H1 (cell line): ENCODE data around the gene MGMT. TPM values are rescaled to one million over a fixed set of nuclear protein-coding genes. Genes with fewer than 3 reads are reported as not detected.

Source experiments
- CTCF ChIA-PET: fragments of 300-600 bp; sonication (Branson Sonifier 250); formaldehyde crosslinking; loops from one replicate; lab custom pipeline; 2021; ENCODE audit not compliant: partially characterized antibody; lab: Charles Lee
- POLR2A ChIA-PET: fragments of 300-600 bp; sonication (Branson Sonifier 250); formaldehyde crosslinking; loops from one replicate; lab custom pipeline; 2021; ENCODE audit warnings: inconsistent platforms; ENCODE audit not compliant: partially characterized antibody; lab: Charles Lee
- DNase-seq, 2 experiments: peaks; one replicate each; pipeline versions ENCODE4 v3.0.0 to v3.0.0-alpha.2; 2010 to 2022; ENCODE audit warnings: low spot score in 2 of 2, low read depth in 1 of 2, mixed read lengths in 1 of 2
- FAIRE-seq: peaks from 2 replicates; lab custom pipeline; 2011; peaks lifted over from hg19 to GRCh38; lab: Jason Lieb, UNC
- H2AFZ ChIP-seq: 2 replicates; pipeline ENCODE4 v1.8.1; 2012; ENCODE audit warnings: low read length, inconsistent platforms
- H2AK5ac ChIP-seq: 2 replicates; pipeline ENCODE4 v1.6.1; 2013; ENCODE audit warnings: low read depth, low read length
- H2BK120ac ChIP-seq: replicated peaks from 2 replicates; pipeline ENCODE3; 2013; ENCODE audit warnings: low read depth, low read length, inconsistent platforms
- H2BK12ac ChIP-seq: 2 replicates; pipeline ENCODE4 v1.6.1; 2013; ENCODE audit warnings: low read depth, low read length
- H2BK15ac ChIP-seq: 2 replicates; pipeline ENCODE4 v1.6.1; 2013; ENCODE audit warnings: low read length
- H2BK20ac ChIP-seq: 2 replicates; pipeline ENCODE4 v1.6.1; 2013; ENCODE audit warnings: low read length
- H2BK5ac ChIP-seq: 2 replicates; pipeline ENCODE4 v1.6.1; 2013; ENCODE audit warnings: low read depth, low read length
- H3K14ac ChIP-seq: 2 replicates; pipeline ENCODE4 v1.6.1; 2013; ENCODE audit warnings: inconsistent platforms; ENCODE audit not compliant: insufficient read length
- H3K18ac ChIP-seq: 2 replicates; pipeline ENCODE4 v1.6.1; 2013; ENCODE audit warnings: low read length; ENCODE audit errors: extremely low read depth
- H3K23ac ChIP-seq: 2 replicates; pipeline ENCODE4 v1.6.1; 2013; ENCODE audit warnings: inconsistent platforms; ENCODE audit not compliant: insufficient read length
- H3K23me2 ChIP-seq: 2 replicates; pipeline ENCODE4 v1.6.1; 2013; ENCODE audit warnings: low read depth, low read length
- H3K27ac ChIP-seq: 2 replicates; pipeline ENCODE4 v1.6.1; 2011; ENCODE audit warnings: low read depth, low read length, inconsistent platforms
- H3K27me3 ChIP-seq, 4 experiments: replicated peaks in 1 of 4; 1 replicate in 1 of 4; 2 replicates in 3 of 4; pipeline versions ENCODE4 v1.6.1 to v1.8.1; 2011 to 2013; ENCODE audit warnings: low read length in 3 of 4, mild to moderate bottlenecking in 3 of 4, inconsistent platforms in 2 of 4, mixed read lengths in 2 of 4, moderate library complexity in 1 of 4; ENCODE audit not compliant: control insufficient read depth in 3 of 4, insufficient read depth in 3 of 4; ENCODE audit errors: extremely low read depth in 1 of 4
- H3K36me3 ChIP-seq, 4 experiments: 2 replicates each; pipeline versions ENCODE4 v1.6.1 to v1.8.1; 2011 to 2013; ENCODE audit warnings: mild to moderate bottlenecking in 4 of 4, low read length in 3 of 4, moderate library complexity in 2 of 4, control low read depth in 1 of 4, inconsistent platforms in 1 of 4; ENCODE audit not compliant: insufficient read depth in 4 of 4, control insufficient read depth in 2 of 4
- H3K4ac ChIP-seq: replicated peaks from 2 replicates; pipeline ENCODE3; 2013; ENCODE audit warnings: low read length, low read depth, mixed read lengths, inconsistent platforms; ENCODE audit not compliant: insufficient read length
- H3K4me1 ChIP-seq, 4 experiments: replicated peaks in 1 of 4; 1 replicate in 1 of 4; 2 replicates in 3 of 4; pipeline versions ENCODE4 v1.6.1 to v1.8.1; 2011 to 2013; ENCODE audit warnings: low read length in 3 of 4, inconsistent platforms in 2 of 4, mixed read lengths in 1 of 4; ENCODE audit not compliant: insufficient read depth in 4 of 4, control insufficient read depth in 3 of 4
- H3K4me2 ChIP-seq, 2 experiments: 2 replicates each; pipeline versions ENCODE4 v1.6.1 to v1.8.1; 2011 to 2013; ENCODE audit warnings: low read depth in 2 of 2, low read length in 2 of 2, control low read depth in 1 of 2, inconsistent platforms in 1 of 2, mild to moderate bottlenecking in 1 of 2; ENCODE audit not compliant: insufficient read depth in 1 of 2
- H3K4me3 ChIP-seq, 4 experiments: fragments of 200-600, 300-600 bp in 1 of 4; sonication (generic), shearing (Covaris generic), sonication (Bioruptor Twin) in 1 of 4; 2 replicates each; pipeline versions ENCODE4 v1.5.1 to v1.8.1; 2011 to 2016; ENCODE audit warnings: low read length in 4 of 4, low read depth in 3 of 4, control low read depth in 2 of 4, inconsistent platforms in 2 of 4, mild to moderate bottlenecking in 2 of 4, mixed read lengths in 1 of 4, moderate library complexity in 1 of 4; ENCODE audit not compliant: insufficient read depth in 2 of 4; ENCODE audit errors: extremely low read depth in 1 of 4
- H3K56ac ChIP-seq: replicated peaks from 2 replicates; pipeline ENCODE3; 2013; ENCODE audit warnings: low read depth, mild to moderate bottlenecking, mixed read lengths, low read length, inconsistent platforms; ENCODE audit not compliant: insufficient read length
- H3K79me1 ChIP-seq: 2 replicates; pipeline ENCODE4 v1.6.1; 2013; ENCODE audit warnings: low read depth, low read length, control low read depth
- H3K79me2 ChIP-seq, 2 experiments: 2 replicates each; pipeline versions ENCODE4 v1.6.1 to v1.8.1; 2012 to 2013; ENCODE audit warnings: low read length in 2 of 2, mild to moderate bottlenecking in 2 of 2, inconsistent platforms in 1 of 2; ENCODE audit not compliant: insufficient read depth in 2 of 2, control insufficient read depth in 1 of 2
- H3K9ac ChIP-seq, 4 experiments: replicated peaks in 1 of 4; 1 replicate in 1 of 4; 2 replicates in 3 of 4; pipeline versions ENCODE4 v1.6.1 to v1.8.1; 2011 to 2013; ENCODE audit warnings: low read depth in 3 of 4, low read length in 3 of 4, control low read depth in 2 of 4, mild to moderate bottlenecking in 2 of 4, moderate library complexity in 2 of 4, inconsistent platforms in 1 of 4; ENCODE audit errors: extremely low read depth in 1 of 4
- H3K9me3 ChIP-seq, 2 experiments: 2 replicates each; pipeline versions ENCODE4 v1.6.1 to v1.8.1; 2012 to 2013; ENCODE audit warnings: mild to moderate bottlenecking in 2 of 2, moderate library complexity in 2 of 2, control low read depth in 1 of 2, inconsistent platforms in 1 of 2, low read depth in 1 of 2, low read length in 1 of 2, mixed read lengths in 1 of 2; ENCODE audit not compliant: insufficient read depth in 2 of 2
- H4K20me1 ChIP-seq, 2 experiments: replicated peaks in 1 of 2; 2 replicates each; pipeline versions ENCODE3 to v1.8.1; 2011 to 2013; ENCODE audit warnings: inconsistent platforms in 2 of 2, low read length in 2 of 2, mild to moderate bottlenecking in 1 of 2; ENCODE audit not compliant: insufficient read depth in 2 of 2, control insufficient read depth in 1 of 2
- H4K5ac ChIP-seq: 2 replicates; pipeline ENCODE4 v1.6.1; 2013; ENCODE audit warnings: low read length, low read depth, mixed read lengths, inconsistent platforms; ENCODE audit not compliant: insufficient read length
- H4K8ac ChIP-seq: 2 replicates; pipeline ENCODE4 v1.8.0; 2013; ENCODE audit warnings: mild to moderate bottlenecking, moderate library complexity, low read length, inconsistent platforms; ENCODE audit not compliant: insufficient read depth; ENCODE audit errors: extremely low read depth
- H4K91ac ChIP-seq: replicated peaks from 2 replicates; pipeline ENCODE3; 2013; ENCODE audit warnings: low read length, mixed read lengths, inconsistent platforms; ENCODE audit not compliant: insufficient read length
- BRCA1 ChIP-seq: IDR thresholded peaks from 2 replicates; pipeline ENCODE4 v1.6.1; 2012; ENCODE audit warnings: low read depth, low read length, improper control_type of control experiment
- CTBP2 ChIP-seq: IDR thresholded peaks from 2 replicates; pipeline ENCODE4 v1.7.0; 2011; ENCODE audit warnings: borderline replicate concordance, mild to moderate bottlenecking, moderate library complexity, mixed read lengths, low read length; ENCODE audit not compliant: insufficient read depth, insufficient read length
- EP300 ChIP-seq, 2 experiments: IDR thresholded peaks; 1 replicate in 1 of 2; 2 replicates in 1 of 2; pipeline ENCODE4 v1.6.1; 2011 to 2012; ENCODE audit warnings: low read depth in 2 of 2, low read length in 2 of 2, mild to moderate bottlenecking in 2 of 2, borderline replicate concordance in 1 of 2, inconsistent platforms in 1 of 2, moderate library complexity in 1 of 2
- NRF1 ChIP-seq: IDR thresholded peaks from 2 replicates; pipeline ENCODE4 v1.6.1; 2011; ENCODE audit warnings: mild to moderate bottlenecking, low read depth, low read length, improper control_type of control experiment
- RAD21 ChIP-seq, 2 experiments: IDR thresholded peaks in 1 of 2; conservative IDR thresholded peaks in 1 of 2; 2 replicates each; pipeline ENCODE4 v1.6.1; 2011; ENCODE audit warnings: low read depth in 2 of 2, low read length in 2 of 2, improper control_type of control experiment in 1 of 2, inconsistent platforms in 1 of 2, mild to moderate bottlenecking in 1 of 2, moderate library complexity in 1 of 2
- RBBP5 ChIP-seq: IDR thresholded peaks from 2 replicates; pipeline ENCODE4 v1.7.1; 2012; ENCODE audit warnings: low read depth, mild to moderate bottlenecking, inconsistent platforms, low read length, moderate library complexity, borderline replicate concordance
- SP4 ChIP-seq: IDR thresholded peaks from 2 replicates; pipeline ENCODE4 v1.6.1; 2012; ENCODE audit warnings: low read length, inconsistent platforms
- WGBS, 2 experiments: shearing (Covaris generic) in 1 of 2; methylation state at CpG; one replicate each; pipeline versions ENCODE4 v1.1.6 to v1.1.7; 2013 to 2015; ENCODE audit warnings: low lambda C conversion rate in 2 of 2, mixed read lengths in 2 of 2, inconsistent platforms in 1 of 2, low coverage in 1 of 2, missing lambda C conversion rate in 1 of 2; ENCODE audit not compliant: insufficient replicate concordance in 2 of 2, insufficient coverage in 1 of 2, insufficient read length in 1 of 2; ENCODE audit errors: extremely low coverage in 1 of 2, missing lambda C conversion rate in 1 of 2; 5-methylcytosine and 5-hydroxymethylcytosine counted together
- polyA plus RNA-seq, 7 experiments: library from polyadenylated mRNA; depleted of rRNA in 3 of 7; stranded (reverse) in 5 of 7; unstranded in 2 of 7; fragments of >200 nt in 5 of 7; fragments of 200-250 nt in 2 of 7; gene quantifications; 1 replicate in 5 of 7; 2 replicates in 1 of 7; 4 replicates in 1 of 7; pipeline versions ENCODE4 v1.2.1 to v1.2.3, GENCODE V29; 2011 to 2013; ENCODE audit warnings: missing spikeins in 2 of 7, mixed read lengths in 2 of 7
- total RNA-seq: library from RNA; stranded (reverse); fragmentation: NEBNext Ultra II Directional; extraction: Animal tissue kit (Norgen Biotek cat#: 25700); gene quantifications from 2 replicates; pipeline ENCODE4 v1.2.1, GENCODE V29; 2021
- TF ChIP-seq, protein P1 (sequence below), 3 experiments: IDR thresholded peaks; 1 replicate in 2 of 3; 2 replicates in 1 of 3; pipeline versions ENCODE4 v1.5.1 to v1.6.1; 2011; ENCODE audit warnings: low read length in 3 of 3, mild to moderate bottlenecking in 3 of 3, inconsistent platforms in 2 of 3, low read depth in 1 of 3, moderate library complexity in 1 of 3; ENCODE audit not compliant: insufficient read depth in 1 of 3; ENCODE audit errors: control extremely low read depth in 1 of 3

The MGMT gene
- total and polyA plus RNA-seq, 2 of the 8 experiments (the other 6 are each of a cell fraction or from before 2014, with no cell fraction given), result 9.9 to 10.7 TPM

DNA sequence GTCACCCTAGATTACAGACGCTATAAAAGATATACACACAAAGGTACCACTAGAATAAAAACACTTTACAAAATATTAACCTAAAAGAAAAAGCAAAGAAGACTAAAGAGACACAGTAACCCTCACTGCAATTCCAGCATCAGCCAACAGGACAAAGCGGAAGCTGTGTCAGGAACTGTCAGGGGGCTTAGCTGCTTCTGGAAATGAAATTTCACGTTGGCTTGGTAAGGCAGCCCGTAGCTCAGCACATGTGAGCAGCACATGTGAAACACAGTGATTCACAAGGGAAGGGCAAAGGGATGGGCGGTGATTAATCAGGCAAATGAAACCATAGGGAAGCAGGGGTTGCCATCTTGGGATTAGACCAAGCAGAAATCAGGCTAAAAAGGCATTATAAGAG is 195.4 kb downstream of the MGMT start:
- WGBS, 2 experiments, result 73% methylated on average over 5 of the region's 5 CpGs; no CpG with 5 or more reads in 1 of the 2 experiments

More for the DNA sequence above, 195.4 kb downstream of the MGMT start:
- Histone ChIP-seq H4K91ac (peak overlapping the region; percentile 7), H2BK20ac (no peak overlapping the region), H2AK5ac (no peak overlapping the region), H3K4me2 (no peak overlapping the region), H3K23me2 (no peaks in the 10 kb centered on the region), H3K4me3 (no peak overlapping the region), H4K20me1 (no peaks in the 10 kb centered on the region), H3K56ac (no peak overlapping the region), H4K5ac (no peak overlapping the region), H2BK12ac (0 out of 2 replicates have a peak overlapping the region, but pooled peaks have one; percentile 33), H3K4ac (no peak overlapping the region), H2BK15ac (no peak overlapping the region), H3K23ac (no peak overlapping the region), H3K36me3 (no peaks in the 10 kb centered on the region), H2BK120ac (no peak overlapping the region), H2BK5ac (no peak overlapping the region), H3K9ac (no peak overlapping the region), H3K4me1 (peaks cover 0 to 8% (median 4%) of the 10 kb centered on the region in 4 experiments; a peak in 5 of 7 replicates), H4K8ac (no peak overlapping the region), H3K27ac (no peak overlapping the region), H2AFZ (no peak overlapping the region), H3K27me3 (peaks cover 0 to 1% (median 0%) of the 10 kb centered on the region in 4 experiments; a peak in 1 of 7 replicates), H3K9me3 (peaks cover 0 to 4% of the 10 kb centered on the region in 2 experiments; a peak in 1 of 4 replicates), H3K79me1 (no peaks in the 10 kb centered on the region), H3K18ac (no peak overlapping the region), H3K79me2 (no peaks in the 10 kb centered on the region), H3K14ac (no peak overlapping the region)
- TF ChIP-seq EP300 (IDR thresholded peaks at IDR 0.05; ENCODE audit: borderline replicate concordance in 1 of 2, low read depth in 2 of 2, low read length in 2 of 2) (no peak), RBBP5 (no peak), SP4 (no peak), RAD21 (IDR thresholded peaks at IDR 0.05 in 1 of 2, conservative IDR thresholded peaks at IDR 0.05 in 1 of 2; ENCODE audit: low read depth in 2 of 2, low read length in 2 of 2) (peak; percentile 42 to 50), CTBP2 (no peak), NRF1 (no peak), BRCA1 (no peak)
- TF ChIP-seq, protein P1, sequence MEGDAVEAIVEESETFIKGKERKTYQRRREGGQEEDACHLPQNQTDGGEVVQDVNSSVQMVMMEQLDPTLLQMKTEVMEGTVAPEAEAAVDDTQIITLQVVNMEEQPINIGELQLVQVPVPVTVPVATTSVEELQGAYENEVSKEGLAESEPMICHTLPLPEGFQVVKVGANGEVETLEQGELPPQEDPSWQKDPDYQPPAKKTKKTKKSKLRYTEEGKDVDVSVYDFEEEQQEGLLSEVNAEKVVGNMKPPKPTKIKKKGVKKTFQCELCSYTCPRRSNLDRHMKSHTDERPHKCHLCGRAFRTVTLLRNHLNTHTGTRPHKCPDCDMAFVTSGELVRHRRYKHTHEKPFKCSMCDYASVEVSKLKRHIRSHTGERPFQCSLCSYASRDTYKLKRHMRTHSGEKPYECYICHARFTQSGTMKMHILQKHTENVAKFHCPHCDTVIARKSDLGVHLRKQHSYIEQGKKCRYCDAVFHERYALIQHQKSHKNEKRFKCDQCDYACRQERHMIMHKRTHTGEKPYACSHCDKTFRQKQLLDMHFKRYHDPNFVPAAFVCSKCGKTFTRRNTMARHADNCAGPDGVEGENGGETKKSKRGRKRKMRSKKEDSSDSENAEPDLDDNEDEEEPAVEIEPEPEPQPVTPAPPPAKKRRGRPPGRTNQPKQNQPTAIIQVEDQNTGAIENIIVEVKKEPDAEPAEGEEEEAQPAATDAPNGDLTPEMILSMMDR (IDR thresholded peaks at IDR 0.05; ENCODE audit: control extremely low read depth in 1 of 3, insufficient read depth in 1 of 3, low read depth in 1 of 3, low read length in 3 of 3), result peak; percentile 41 to 56 (median 51); a peak in 3 of 4 replicates
- DNase-seq (no peak), FAIRE-seq (no peak)
- POLR2A ChIA-PET, result no interaction called here
- CTCF ChIA-PET, result interaction anchor here (0.7 to 1.7 kb wide), 18 partner anchors 8 to 1199 kb away, joined by 3 to 7 read pairs (median 3); no protein-coding TSS in a partner anchor
